22Rv1 (cell line): ENCODE measurements around the gene DUSP9.

ENCODE experiments used
- ZFX ChIP-seq: fragments of 450-650 bp; IDR thresholded peaks from 2 replicates; pipeline ENCODE4 v1.6.1; 2017; ENCODE audit warnings: antibody characterized with exemption, borderline replicate concordance
- TF ChIP-seq, protein P1 (sequence below): fragments of 450-650 bp; IDR thresholded peaks from 2 replicates; pipeline ENCODE4 v1.5.1; 2017; ENCODE audit warnings: mild to moderate bottlenecking

DNA sequence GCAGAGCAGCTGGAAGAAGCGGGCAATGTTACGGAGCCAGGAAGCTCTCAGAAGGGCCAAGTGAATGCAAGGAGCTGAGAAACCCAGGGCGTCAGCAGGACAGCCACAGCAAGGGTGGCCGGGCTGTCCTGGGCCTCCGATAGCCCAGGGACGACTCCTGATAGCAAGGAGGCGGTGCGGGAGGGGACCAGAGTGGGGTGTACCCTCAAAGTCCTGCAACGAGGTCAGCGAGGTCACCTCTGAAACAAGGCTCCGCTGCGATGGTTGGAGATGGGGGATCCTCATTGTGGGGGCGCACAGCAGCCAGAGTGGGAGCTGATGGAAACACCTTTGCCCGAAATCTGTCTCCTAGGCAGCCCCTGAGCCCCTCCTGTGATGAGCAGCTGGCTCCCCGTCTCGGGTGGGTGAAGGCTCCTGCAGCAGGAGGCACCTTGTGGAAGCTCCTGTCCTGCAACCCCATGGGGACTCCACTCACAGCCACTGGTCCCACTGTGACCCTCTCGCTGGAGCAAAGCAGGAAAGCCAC lies 43.8 kb upstream of the DUSP9 start:
- TF ChIP-seq, protein P1, sequence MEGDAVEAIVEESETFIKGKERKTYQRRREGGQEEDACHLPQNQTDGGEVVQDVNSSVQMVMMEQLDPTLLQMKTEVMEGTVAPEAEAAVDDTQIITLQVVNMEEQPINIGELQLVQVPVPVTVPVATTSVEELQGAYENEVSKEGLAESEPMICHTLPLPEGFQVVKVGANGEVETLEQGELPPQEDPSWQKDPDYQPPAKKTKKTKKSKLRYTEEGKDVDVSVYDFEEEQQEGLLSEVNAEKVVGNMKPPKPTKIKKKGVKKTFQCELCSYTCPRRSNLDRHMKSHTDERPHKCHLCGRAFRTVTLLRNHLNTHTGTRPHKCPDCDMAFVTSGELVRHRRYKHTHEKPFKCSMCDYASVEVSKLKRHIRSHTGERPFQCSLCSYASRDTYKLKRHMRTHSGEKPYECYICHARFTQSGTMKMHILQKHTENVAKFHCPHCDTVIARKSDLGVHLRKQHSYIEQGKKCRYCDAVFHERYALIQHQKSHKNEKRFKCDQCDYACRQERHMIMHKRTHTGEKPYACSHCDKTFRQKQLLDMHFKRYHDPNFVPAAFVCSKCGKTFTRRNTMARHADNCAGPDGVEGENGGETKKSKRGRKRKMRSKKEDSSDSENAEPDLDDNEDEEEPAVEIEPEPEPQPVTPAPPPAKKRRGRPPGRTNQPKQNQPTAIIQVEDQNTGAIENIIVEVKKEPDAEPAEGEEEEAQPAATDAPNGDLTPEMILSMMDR = no peak
- TF ChIP-seq ZFX = no peak
